Measurements from ENCODE around the gene RIPOR2.

DNA sequence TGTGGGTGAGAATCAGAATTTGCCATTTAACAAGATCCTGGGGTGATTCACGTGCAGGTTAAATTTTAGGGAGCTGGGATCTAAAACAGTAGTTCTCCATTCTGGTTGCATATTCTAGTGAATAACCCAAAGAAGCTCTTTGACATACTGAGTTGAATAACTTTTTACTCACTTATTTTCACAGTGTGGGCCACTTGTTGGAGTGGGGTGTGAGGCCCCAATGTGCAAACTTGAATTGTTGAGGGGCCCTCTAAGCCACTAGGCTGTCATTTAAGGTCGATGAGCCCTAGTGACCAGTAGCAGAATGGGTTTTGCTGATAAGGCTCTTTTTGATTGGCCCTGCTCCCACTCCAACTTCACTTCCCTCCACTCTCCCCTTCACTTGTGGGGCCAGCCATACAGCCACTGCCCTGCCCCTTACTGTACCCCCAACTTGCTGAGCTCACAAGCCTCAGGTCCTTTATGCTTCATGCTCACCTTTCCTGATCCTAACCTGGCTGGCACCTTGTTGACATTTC, 33.6 kb upstream of the RIPOR2 start:
- TF ChIP-seq CTCF (IDR thresholded peaks at IDR 0.05) (no peak), POLR2A (IDR thresholded peaks at IDR 0.05) (no peak)
